ENCODE results near the gene CBFB. TPM values are rescaled to one million over a fixed set of nuclear protein-coding genes. Genes with fewer than 3 reads are reported as not detected.

Gene CBFB
- total and polyA plus RNA-seq, 7 donors, result 9.6 to 28.0 (median 21.3) TPM

GRCh38 chr16:67016143-67016542, 12.8 kb upstream of the CBFB start:
- H3K9me3 ChIP-seq, result no peaks in the 10 kb centered on the region
- H3K4me1 ChIP-seq, result peaks cover 0 to 16% (median 14%) of the 10 kb centered on the region in 4 donors
- H3K27me3 ChIP-seq, result peaks cover 0 to 14% (median 0%) of the 10 kb centered on the region in 3 donors
- intact Hi-C loops (cut with DNase I), result no loop called here
- H3K4me3 ChIP-seq, result no peak overlapping the region
- no peak for TF ChIP-seq EP300 (IDR thresholded peaks at IDR 0.05)
- no peak for TF ChIP-seq POLR2A (IDR thresholded peaks at IDR 0.05)
- TF ChIP-seq CTCF (IDR thresholded peaks at IDR 0.05), result no peak
- no peak for TF ChIP-seq POLR2AphosphoS5 (IDR thresholded peaks at IDR 0.05)
- H3K36me3 ChIP-seq, result no peaks in the 10 kb centered on the region
- H3K27ac ChIP-seq, result no peak overlapping the region
- DNase-seq, result peak; percentile 46

- WGBS, 2 donors, result 89 to 90% methylated on average over 5 of the region's 5 CpGs
These were observed 12.1 kb upstream of the CBFB start for GRCh38 chr16:67016681-67017420.

GRCh38 chr16:67017421-67017750, 11.6 kb upstream of the CBFB start:
- WGBS, 2 donors, result 91 to 92% methylated on average over 4 of the region's 4 CpGs
- Histone ChIP-seq H3K4me1 (peaks cover 0 to 16% (median 14%) of the 10 kb centered on the region in 4 donors), H3K4me3 (no peak overlapping the region), H3K27me3 (peaks cover 0 to 14% (median 0%) of the 10 kb centered on the region in 3 donors), H3K36me3 (no peaks in the 10 kb centered on the region), H3K9me3 (no peaks in the 10 kb centered on the region), H3K27ac (no peak overlapping the region)
- intact Hi-C loops (cut with DNase I), result no loop called here
- TF ChIP-seq POLR2A (IDR thresholded peaks at IDR 0.05) (no peak), POLR2AphosphoS5 (IDR thresholded peaks at IDR 0.05) (no peak), CTCF (IDR thresholded peaks at IDR 0.05) (no peak), EP300 (IDR thresholded peaks at IDR 0.05) (no peak)
- peak; percentile 44 for DNase-seq

More at GRCh38 chr16:67016681-67017420, 12.1 kb upstream of the CBFB start:
- no peak overlapping the region for H3K27ac ChIP-seq
- intact Hi-C loops (cut with DNase I), result no loop called here
- DNase-seq, result peak; percentile 27
- H3K9me3 ChIP-seq, result no peaks in the 10 kb centered on the region
- H3K36me3 ChIP-seq, result no peaks in the 10 kb centered on the region
- TF ChIP-seq POLR2AphosphoS5 (IDR thresholded peaks at IDR 0.05), result no peak
- no peak for TF ChIP-seq CTCF (IDR thresholded peaks at IDR 0.05)
- TF ChIP-seq EP300 (IDR thresholded peaks at IDR 0.05), result no peak
- TF ChIP-seq POLR2A (IDR thresholded peaks at IDR 0.05), result no peak
- no peak overlapping the region for H3K4me3 ChIP-seq
- peaks cover 0 to 14% (median 0%) of the 10 kb centered on the region in 3 donors for H3K27me3 ChIP-seq
- peaks cover 0 to 16% (median 14%) of the 10 kb centered on the region in 4 donors for H3K4me1 ChIP-seq

- intact Hi-C loops (cut with DNase I), result no loop called here
- Histone ChIP-seq H3K36me3 (no peaks in the 10 kb centered on the region), H3K27me3 (peaks cover 0 to 10% (median 0%) of the 10 kb centered on the region in 3 donors), H3K4me3 (no peak overlapping the region), H3K27ac (no peak overlapping the region), H3K4me1 (peaks cover 0 to 16% (median 14%) of the 10 kb centered on the region in 4 donors), H3K9me3 (no peaks in the 10 kb centered on the region)
- TF ChIP-seq POLR2A (IDR thresholded peaks at IDR 0.05) (no peak), EP300 (IDR thresholded peaks at IDR 0.05) (no peak), CTCF (IDR thresholded peaks at IDR 0.05) (peak in 3 of 4 experiments; percentile 20 to 59 (median 34)), POLR2AphosphoS5 (IDR thresholded peaks at IDR 0.05) (no peak)
- 18 to 30% methylated on average over 6 of the region's 6 CpGs for WGBS, 2 donors
- DNase-seq, result peak; percentile 71
These were observed 11.0 kb upstream of the CBFB start for GRCh38 chr16:67017810-67018488.
